GM13976 (cell line): ENCODE data around the gene IQSEC3.

Experiments used
- DNase-seq: peaks from one replicate; pipeline ENCODE4 v3.0.0; 2012; ENCODE audit warnings: low spot score
- CTCF ChIP-seq: IDR thresholded peaks from 2 replicates; pipeline ENCODE4 v1.5.1; 2012; ENCODE audit warnings: borderline replicate concordance, mild to moderate bottlenecking; ENCODE audit not compliant: insufficient read depth; ENCODE audit errors: extremely low read depth, missing control alignments, control extremely low read depth
- in situ Hi-C: fragments of 300-500 bp; cut with MboI; formaldehyde crosslinking; loops from one replicate; pipeline ENCODE4 v1.12.0; 2022; ENCODE audit warnings: low sequenced_read_pairs, mixed read lengths, inconsistent platforms; ENCODE audit not compliant: unreplicated experiment

IQSEC3 gene

DNA sequence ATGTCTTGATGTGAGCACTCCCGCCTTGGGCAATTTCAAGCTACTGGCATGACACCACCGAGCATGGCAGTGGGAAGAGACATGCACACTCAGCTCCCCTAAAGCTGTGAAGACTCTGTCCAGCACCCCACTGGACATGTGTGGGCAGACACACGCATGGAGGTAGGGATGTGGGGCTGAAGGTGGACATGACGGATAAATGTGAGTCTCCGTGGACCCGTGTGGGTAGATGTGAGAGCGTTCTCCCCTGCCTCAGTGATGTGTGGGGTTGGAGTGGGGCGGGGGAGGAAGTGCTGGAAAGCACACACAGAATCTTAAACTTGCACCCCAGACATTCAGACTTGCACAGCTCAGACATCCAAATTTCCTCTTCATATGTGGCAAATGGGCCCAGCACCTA, 134.8 kb downstream of the IQSEC3 start:
- TF ChIP-seq CTCF = no peak
- in situ Hi-C loops = no loop called here
- no peak for DNase-seq

DNA sequence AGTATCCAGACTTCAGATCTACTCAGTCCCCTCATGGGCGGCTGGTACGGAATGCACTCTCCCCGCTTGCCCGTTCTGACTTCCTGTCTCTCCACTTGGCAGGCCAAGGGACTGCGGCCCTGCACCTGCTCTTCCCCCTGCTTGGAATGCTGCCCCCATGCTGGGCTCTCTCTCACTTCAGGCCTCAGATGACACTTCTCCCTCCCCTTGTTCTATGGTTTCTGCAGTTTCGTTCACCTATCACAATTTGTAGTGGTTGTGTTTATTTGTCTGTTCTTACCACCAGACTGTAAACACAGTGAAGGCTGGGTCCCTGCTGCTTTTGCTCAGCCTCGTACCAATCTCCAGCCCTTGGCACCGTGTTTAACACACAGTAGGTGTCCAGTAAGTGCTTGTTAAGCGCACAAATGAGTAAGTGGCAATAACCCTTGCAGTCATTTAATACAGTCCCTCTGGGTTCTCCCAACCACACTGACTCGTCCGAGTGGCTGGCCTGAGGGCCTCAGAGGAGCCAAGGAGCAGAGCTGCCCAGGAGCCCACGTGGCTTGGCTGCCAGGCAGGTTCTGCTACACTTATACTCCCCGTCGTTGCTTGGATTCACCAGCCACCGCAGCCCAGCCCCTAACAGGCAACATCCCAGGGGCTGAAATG, 135.6 kb downstream of the IQSEC3 start:
- DNase-seq = no peak
- TF ChIP-seq CTCF = no peak
- in situ Hi-C loops = no loop called here

DNA sequence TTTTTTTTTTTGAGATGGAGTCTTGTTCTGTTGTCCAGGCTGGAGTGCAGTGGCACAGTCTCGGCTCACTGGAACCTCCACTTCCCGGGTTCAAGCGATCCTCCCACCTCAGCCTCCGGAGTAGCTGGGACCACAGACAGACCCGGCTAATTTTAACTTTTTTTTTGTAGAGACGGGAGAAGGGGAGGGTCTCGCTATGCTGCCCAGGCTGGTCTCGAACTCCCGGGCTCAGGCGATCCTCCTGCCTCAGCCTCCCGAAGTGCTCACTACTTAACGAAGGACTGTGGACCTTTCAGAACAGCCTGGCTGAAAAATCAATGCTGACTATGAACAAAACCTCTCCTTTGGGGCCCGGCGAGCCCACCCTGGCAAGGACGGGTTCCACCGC, 136.5 kb downstream of the IQSEC3 start:
- in situ Hi-C loops = no loop called here
- no peak for DNase-seq

GRCh38 chr12:203462-204260, 137.1 kb downstream of the IQSEC3 start:
- TF ChIP-seq CTCF = no peak
- DNase-seq = no peak
- in situ Hi-C loops = no loop called here

More for the DNA sequence above, 136.5 kb downstream of the IQSEC3 start:
- no peak for TF ChIP-seq CTCF

- DNase-seq = no peak
- in situ Hi-C loops = no loop called here
Observed at GRCh38 chr12:204261-204678, 137.7 kb downstream of the IQSEC3 start.

DNA sequence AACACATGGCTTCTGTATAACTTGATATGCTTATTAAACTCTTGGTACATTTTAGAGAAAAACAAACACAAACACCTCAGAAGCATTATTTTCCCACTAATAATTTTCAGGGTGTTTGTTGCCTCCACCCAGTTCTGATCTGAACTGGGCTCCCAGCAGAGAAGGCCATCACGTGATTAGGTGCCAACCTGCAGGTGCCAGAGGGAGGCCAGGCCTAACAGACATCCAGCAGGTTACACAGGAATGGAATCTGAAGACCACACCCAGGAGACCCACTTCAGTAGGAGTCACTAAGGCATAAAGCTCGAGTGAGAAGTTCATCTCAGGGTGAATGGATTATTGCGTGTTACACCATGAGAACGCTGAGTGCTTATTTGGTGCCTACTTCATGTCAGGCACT, 138.5 kb downstream of the IQSEC3 start:
- DNase-seq = no peak
- no peak for TF ChIP-seq CTCF
- in situ Hi-C loops = no loop called here

More at GRCh38 chr12:204261-204678, 137.7 kb downstream of the IQSEC3 start:
- TF ChIP-seq CTCF = no peak
